HUES48 (cell line): ENCODE data around the gene TRIM65.
A peak's percentile ranks its signal among the peaks of the same experiment; 100 is the strongest.
"Not testable (repeated sequence)": the region's sequence is repeated elsewhere in the genome, so short reads cannot be mapped to it uniquely, and the experiment has no call there.

Source experiments
- H3K27ac ChIP-seq: one replicate; pipeline ENCODE4 v1.7.0; 2013; ENCODE audit warnings: low read depth, low read length, inconsistent platforms
- H3K27me3 ChIP-seq: 2 replicates; pipeline ENCODE4 v1.6.1; 2013; ENCODE audit warnings: mild to moderate bottlenecking, low read length; ENCODE audit not compliant: control insufficient read depth, insufficient read depth
- H3K36me3 ChIP-seq: 2 replicates; pipeline ENCODE4 v1.6.1; 2013; ENCODE audit warnings: low read length; ENCODE audit not compliant: control insufficient read depth, insufficient read depth
- H3K4me1 ChIP-seq: 2 replicates; pipeline ENCODE4 v1.6.1; 2013; ENCODE audit warnings: mild to moderate bottlenecking, low read length; ENCODE audit not compliant: control insufficient read depth, insufficient read depth
- H3K4me3 ChIP-seq: 2 replicates; pipeline ENCODE4 v1.5.1; 2013; ENCODE audit warnings: mild to moderate bottlenecking, low read depth, low read length
- H3K9ac ChIP-seq: 2 replicates; pipeline ENCODE4 v1.6.1; 2013; ENCODE audit warnings: mild to moderate bottlenecking, low read depth, low read length, moderate library complexity
- H3K9me3 ChIP-seq: 2 replicates; pipeline ENCODE4 v1.6.1; 2013; ENCODE audit warnings: low read length; ENCODE audit not compliant: control insufficient read depth, insufficient read depth

The TRIM65 gene

GRCh38 chr17:75895370-75896155, 1.2 kb downstream of the TRIM65 start:
- Histone ChIP-seq H3K36me3 (peaks cover 47% of the 10 kb centered on the region), H3K9ac (peak overlapping the region; percentile 51; the same call in 1 of the 2 replicates), H3K4me3 (peak overlapping the region; percentile 94), H3K27ac (peak overlapping the region; percentile 34), H3K4me1 (peaks cover 19% of the 10 kb centered on the region), H3K27me3 (no peaks in the 10 kb centered on the region), H3K9me3 (no peaks in the 10 kb centered on the region)

GRCh38 chr17:75894049-75894733, 2.6 kb downstream of the TRIM65 start:
- Histone ChIP-seq H3K27ac (no peak overlapping the region), H3K9me3 (no peaks in the 10 kb centered on the region), H3K9ac (no peak overlapping the region), H3K36me3 (peaks cover 46% of the 10 kb centered on the region), H3K4me3 (no peak overlapping the region), H3K27me3 (no peaks in the 10 kb centered on the region), H3K4me1 (peaks cover 19% of the 10 kb centered on the region)

- peaks cover 19% of the 10 kb centered on the region for H3K4me1 ChIP-seq
- H3K9me3 ChIP-seq, result no peaks in the 10 kb centered on the region
- H3K9ac ChIP-seq, result no peak overlapping the region
- peaks cover 39% of the 10 kb centered on the region for H3K36me3 ChIP-seq
- no peak overlapping the region for H3K27ac ChIP-seq
- H3K27me3 ChIP-seq, result no peaks in the 10 kb centered on the region
- no peak overlapping the region for H3K4me3 ChIP-seq
Measured at GRCh38 chr17:75893305-75894048, 3.3 kb downstream of the TRIM65 start.

- Histone ChIP-seq H3K36me3 (peaks cover 36% of the 10 kb centered on the region), H3K27ac (no peak overlapping the region), H3K27me3 (no peaks in the 10 kb centered on the region), H3K9ac (no peak overlapping the region), H3K4me3 (no peak overlapping the region), H3K9me3 (no peaks in the 10 kb centered on the region), H3K4me1 (peaks cover 19% of the 10 kb centered on the region)
Measured at GRCh38 chr17:75892556-75893224, 4.1 kb downstream of the TRIM65 start.

GRCh38 chr17:75891605-75892555, 4.9 kb downstream of the TRIM65 start:
- H3K9ac ChIP-seq, result no peak overlapping the region

GRCh38 chr17:75891022-75891604, 5.6 kb downstream of the TRIM65 start:
- Histone ChIP-seq H3K9ac (no peak overlapping the region), H3K27ac (no peak overlapping the region), H3K4me1 (peaks cover 15% of the 10 kb centered on the region), H3K27me3 (no peaks in the 10 kb centered on the region), H3K36me3 (peaks cover 36% of the 10 kb centered on the region), H3K9me3 (no peaks in the 10 kb centered on the region), H3K4me3 (no peak overlapping the region)

More at GRCh38 chr17:75891605-75892555, 4.9 kb downstream of the TRIM65 start:
- H3K27ac ChIP-seq, result no peak overlapping the region
- no peak overlapping the region for H3K4me3 ChIP-seq
- H3K9me3 ChIP-seq, result no peaks in the 10 kb centered on the region
- H3K4me1 ChIP-seq, result peaks cover 15% of the 10 kb centered on the region
- no peaks in the 10 kb centered on the region for H3K27me3 ChIP-seq
- H3K36me3 ChIP-seq, result peaks cover 36% of the 10 kb centered on the region

GRCh38 chr17:75889454-75889853, 7.3 kb downstream of the TRIM65 start:
- H3K27me3 ChIP-seq, result no peaks in the 10 kb centered on the region
- H3K36me3 ChIP-seq, result peaks cover 36% of the 10 kb centered on the region
- no peak overlapping the region for H3K9ac ChIP-seq
- H3K27ac ChIP-seq, result no peak overlapping the region
- peaks cover 5% of the 10 kb centered on the region; the same call in 1 of the 2 replicates for H3K4me1 ChIP-seq
- H3K4me3 ChIP-seq, result no peak overlapping the region
- H3K9me3 ChIP-seq, result no peaks in the 10 kb centered on the region

GRCh38 chr17:75888484-75888883, 8.3 kb downstream of the TRIM65 start:
- Histone ChIP-seq H3K27ac (no peak overlapping the region), H3K4me3 (no peak overlapping the region), H3K4me1 (no peaks in the 10 kb centered on the region), H3K27me3 (no peaks in the 10 kb centered on the region), H3K36me3 (peaks cover 36% of the 10 kb centered on the region), H3K9ac (no peak overlapping the region), H3K9me3 (no peaks in the 10 kb centered on the region)

- H3K27me3 ChIP-seq, H3K4me1 ChIP-seq, H3K4me3 ChIP-seq, H3K9me3 ChIP-seq, H3K9ac ChIP-seq, H3K27ac ChIP-seq: not testable (repeated sequence)
- H3K36me3 ChIP-seq, result peaks cover 16% of the 10 kb centered on the region
Measured at GRCh38 chr17:75885860-75886259, 10.9 kb downstream of the TRIM65 start.
